Natural killer cell (primary cell): ENCODE results near the gene HDAC4. TPM values are rescaled to one million over a fixed set of nuclear protein-coding genes. Genes with fewer than 3 reads are reported as not detected.
A peak's percentile ranks its signal among the peaks of the same experiment; 100 is the strongest.

Source experiments
- ATAC-seq, 3 donors: fragments of 150-1000 bp in 2 of 3; fragments of 200-7000 bp in 1 of 3; cut with Tn5 transposase; 1 replicate in 1 of 3; 2 replicates in 2 of 3; pipeline ENCODE4 v1.10.0; 2021; ENCODE audit warnings: mild to moderate bottlenecking in 2 of 3, moderate library complexity in 2 of 3
- DNase-seq, 2 donors: peaks; one replicate each; pipeline versions ENCODE4 v3.0.0 to v3.0.0-alpha.2; 2013 to 2021; ENCODE audit warnings: mixed read lengths in 1 of 2
- H3K27ac ChIP-seq: one replicate; pipeline ENCODE4 v1.5.1; 2013; ENCODE audit warnings: mild to moderate bottlenecking, low read length
- H3K27me3 ChIP-seq: one replicate; pipeline ENCODE4 v1.6.1; 2013; ENCODE audit warnings: low read length; ENCODE audit not compliant: control insufficient read depth, insufficient read depth
- H3K36me3 ChIP-seq: one replicate; pipeline ENCODE4 v1.6.1; 2013; ENCODE audit warnings: low read length; ENCODE audit not compliant: control insufficient read depth, insufficient read depth
- H3K4me1 ChIP-seq: one replicate; pipeline ENCODE4 v1.6.1; 2013; ENCODE audit warnings: low read length; ENCODE audit not compliant: control insufficient read depth, insufficient read depth
- H3K4me3 ChIP-seq: one replicate; pipeline ENCODE4 v1.5.1; 2013; ENCODE audit warnings: low read length
- H3K9me3 ChIP-seq: one replicate; pipeline ENCODE4 v1.6.1; 2013; ENCODE audit warnings: low read length; ENCODE audit not compliant: control insufficient read depth, insufficient read depth
- H3K27ac Mint-ChIP-seq, 2 donors: one replicate each; pipeline ENCODE4 v1.8.0; 2022; ENCODE audit warnings: mild to moderate bottlenecking in 2 of 2, mixed read lengths in 2 of 2, moderate library complexity in 1 of 2
- H3K27me3 Mint-ChIP-seq, 2 donors: one replicate each; pipeline ENCODE4 v1.8.0; 2022; ENCODE audit warnings: low read depth in 2 of 2, mixed read lengths in 2 of 2
- H3K36me3 Mint-ChIP-seq: one replicate; pipeline ENCODE4 v1.8.0; 2022; ENCODE audit warnings: mixed read lengths
- H3K4me1 Mint-ChIP-seq, 2 donors: one replicate each; pipeline ENCODE4 v1.8.0; 2022; ENCODE audit warnings: mixed read lengths in 2 of 2
- H3K4me3 Mint-ChIP-seq: one replicate; pipeline ENCODE4 v1.8.0; 2022; ENCODE audit warnings: mild to moderate bottlenecking, moderate library complexity, mixed read lengths
- H3K9me3 Mint-ChIP-seq, 2 donors: one replicate each; pipeline ENCODE4 v1.8.0; 2022; ENCODE audit warnings: mixed read lengths in 2 of 2
- CTCF ChIP-seq: fragments of 200-600 bp; IDR thresholded peaks from one replicate; pipeline ENCODE4 v1.8.0; 2022; ENCODE audit warnings: antibody characterized with exemption
- WGBS: methylation state at CpG from one replicate; pipeline ENCODE4 v1.1.7; 2013; ENCODE audit warnings: missing lambda C conversion rate; ENCODE audit not compliant: insufficient coverage; 5-methylcytosine and 5-hydroxymethylcytosine counted together
- intact Hi-C: fragments of 100-400 bp; cut with micrococcal nuclease; formaldehyde crosslinking; loops from one replicate; pipeline ENCODE4 v1.14.2; 2022
- total RNA-seq, 4 donors: library from RNA; stranded (reverse); fragments of 120-200 nt in 1 of 4; gene quantifications; one replicate each; pipeline versions ENCODE4 v1.2.3 to v1.2.4, GENCODE V29; 2013 to 2022

The HDAC4 gene
- total RNA-seq, 3 donors from 2014 or later (not counting 1 experiment from before 2014, with no cell fraction given): 74.9 to 105 (median 100) TPM

- H3K27me3 Mint-ChIP-seq: peaks cover 0 to 11% of the 10 kb centered on the region in 2 donors
- no peaks in the 10 kb centered on the region for H3K27me3 ChIP-seq
- H3K9me3 ChIP-seq: no peaks in the 10 kb centered on the region
- no peaks in the 10 kb centered on the region for H3K36me3 ChIP-seq
- no peak for ATAC-seq
- no peak overlapping the region for H3K4me3 Mint-ChIP-seq
- peaks cover under 1% of the 10 kb centered on the region for H3K36me3 Mint-ChIP-seq
- peaks cover 34 to 49% of the 10 kb centered on the region in 2 donors for H3K4me1 Mint-ChIP-seq
- no peak for TF ChIP-seq CTCF
- whole genome bisulfite sequencing: 91% methylated on average over 18 of the region's 19 CpGs
- no peaks in the 10 kb centered on the region for H3K9me3 Mint-ChIP-seq
- peak overlapping the region in 1 of 2 donors; percentile 54 for H3K27ac Mint-ChIP-seq
- no peak overlapping the region for H3K27ac ChIP-seq
- no peak for DNase-seq
- intact Hi-C loops: loop anchor here (5.0 kb wide), 3 partner anchors 38 to 262 kb away; no protein-coding TSS in a partner anchor
- peaks cover 15% of the 10 kb centered on the region for H3K4me1 ChIP-seq
- H3K4me3 ChIP-seq: no peak overlapping the region
Measured at GRCh38 chr2:239360421-239361310, 40.2 kb downstream of the HDAC4 start.

- no peak overlapping the region for H3K4me3 Mint-ChIP-seq
- intact Hi-C loops: loop anchor here (5.0 kb wide), 3 partner anchors 38 to 262 kb away; no protein-coding TSS in a partner anchor
- Histone ChIP-seq H3K27ac (no peak overlapping the region), H3K9me3 (no peaks in the 10 kb centered on the region), H3K4me3 (no peak overlapping the region), H3K4me1 (peaks cover 15% of the 10 kb centered on the region), H3K36me3 (no peaks in the 10 kb centered on the region), H3K27me3 (no peaks in the 10 kb centered on the region)
- H3K36me3 Mint-ChIP-seq: peaks cover 7% of the 10 kb centered on the region
- H3K27me3 Mint-ChIP-seq: peaks cover 0 to 11% of the 10 kb centered on the region in 2 donors
- no peak for TF ChIP-seq CTCF
- DNase-seq (no peak), ATAC-seq (no peak)
- H3K27ac Mint-ChIP-seq: no peak overlapping the region
- H3K9me3 Mint-ChIP-seq: peaks cover 0 to 4% of the 10 kb centered on the region in 2 donors
- peaks cover 28 to 45% of the 10 kb centered on the region in 2 donors for H3K4me1 Mint-ChIP-seq
- WGBS: 92% methylated on average over 11 of the region's 11 CpGs
Measured at GRCh38 chr2:239360008-239360407, 40.8 kb downstream of the HDAC4 start.

GRCh38 chr2:239359196-239359912 is 41.5 kb downstream of the HDAC4 start:
- Mint-ChIP-seq H3K27ac (no peak overlapping the region), H3K9me3 (peaks cover 0 to 4% of the 10 kb centered on the region in 2 donors), H3K4me3 (no peak overlapping the region), H3K36me3 (peaks cover 12% of the 10 kb centered on the region), H3K27me3 (peaks cover 0 to 11% of the 10 kb centered on the region in 2 donors), H3K4me1 (peaks cover 23 to 38% of the 10 kb centered on the region in 2 donors)
- Histone ChIP-seq H3K27ac (no peak overlapping the region), H3K4me3 (no peak overlapping the region), H3K4me1 (peaks cover 11% of the 10 kb centered on the region), H3K9me3 (no peaks in the 10 kb centered on the region), H3K36me3 (no peaks in the 10 kb centered on the region), H3K27me3 (no peaks in the 10 kb centered on the region)
- TF ChIP-seq CTCF: no peak
- DNase-seq: no peak
- intact Hi-C loops: no loop called here
- 97% methylated on average over 20 of the region's 20 CpGs for WGBS
- ATAC-seq: no peak
